Measurements from ENCODE around the gene TIMM10.

TIMM10 gene

GRCh38 chr11:57480409-57481137 is 50.0 kb downstream of the TIMM10 start:
- peak; percentile 88 for DNase-seq (ENCODE audit: low spot score)

DNA sequence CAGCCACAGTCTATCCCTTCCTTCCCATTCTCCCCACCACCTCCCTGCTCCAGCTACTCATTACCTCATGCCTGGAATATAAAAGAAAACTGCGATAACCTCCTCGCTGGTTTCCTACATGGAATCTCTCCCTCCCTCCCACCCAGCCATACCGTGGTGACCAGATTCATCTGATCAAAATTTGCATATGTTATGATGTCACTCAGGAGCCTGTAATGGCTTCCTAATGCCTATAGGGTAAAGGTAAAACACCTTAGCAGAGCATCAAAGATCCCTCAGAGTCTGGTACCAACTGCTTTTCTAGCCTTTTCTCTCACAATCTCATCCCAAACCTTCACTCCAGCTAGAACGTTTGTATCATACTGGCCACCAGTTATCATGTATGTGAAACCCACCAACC is 50.6 kb downstream of the TIMM10 start:
- no peak for DNase-seq (ENCODE audit: low spot score)
- TF ChIP-seq, protein P1, sequence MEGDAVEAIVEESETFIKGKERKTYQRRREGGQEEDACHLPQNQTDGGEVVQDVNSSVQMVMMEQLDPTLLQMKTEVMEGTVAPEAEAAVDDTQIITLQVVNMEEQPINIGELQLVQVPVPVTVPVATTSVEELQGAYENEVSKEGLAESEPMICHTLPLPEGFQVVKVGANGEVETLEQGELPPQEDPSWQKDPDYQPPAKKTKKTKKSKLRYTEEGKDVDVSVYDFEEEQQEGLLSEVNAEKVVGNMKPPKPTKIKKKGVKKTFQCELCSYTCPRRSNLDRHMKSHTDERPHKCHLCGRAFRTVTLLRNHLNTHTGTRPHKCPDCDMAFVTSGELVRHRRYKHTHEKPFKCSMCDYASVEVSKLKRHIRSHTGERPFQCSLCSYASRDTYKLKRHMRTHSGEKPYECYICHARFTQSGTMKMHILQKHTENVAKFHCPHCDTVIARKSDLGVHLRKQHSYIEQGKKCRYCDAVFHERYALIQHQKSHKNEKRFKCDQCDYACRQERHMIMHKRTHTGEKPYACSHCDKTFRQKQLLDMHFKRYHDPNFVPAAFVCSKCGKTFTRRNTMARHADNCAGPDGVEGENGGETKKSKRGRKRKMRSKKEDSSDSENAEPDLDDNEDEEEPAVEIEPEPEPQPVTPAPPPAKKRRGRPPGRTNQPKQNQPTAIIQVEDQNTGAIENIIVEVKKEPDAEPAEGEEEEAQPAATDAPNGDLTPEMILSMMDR (IDR thresholded peaks at IDR 0.05; ENCODE audit: extremely low read depth, missing control alignments): no peak

More at GRCh38 chr11:57480409-57481137, 50.0 kb downstream of the TIMM10 start:
- TF ChIP-seq, protein P1 (IDR thresholded peaks at IDR 0.05; ENCODE audit: extremely low read depth, missing control alignments): peak; percentile 62

DNA sequence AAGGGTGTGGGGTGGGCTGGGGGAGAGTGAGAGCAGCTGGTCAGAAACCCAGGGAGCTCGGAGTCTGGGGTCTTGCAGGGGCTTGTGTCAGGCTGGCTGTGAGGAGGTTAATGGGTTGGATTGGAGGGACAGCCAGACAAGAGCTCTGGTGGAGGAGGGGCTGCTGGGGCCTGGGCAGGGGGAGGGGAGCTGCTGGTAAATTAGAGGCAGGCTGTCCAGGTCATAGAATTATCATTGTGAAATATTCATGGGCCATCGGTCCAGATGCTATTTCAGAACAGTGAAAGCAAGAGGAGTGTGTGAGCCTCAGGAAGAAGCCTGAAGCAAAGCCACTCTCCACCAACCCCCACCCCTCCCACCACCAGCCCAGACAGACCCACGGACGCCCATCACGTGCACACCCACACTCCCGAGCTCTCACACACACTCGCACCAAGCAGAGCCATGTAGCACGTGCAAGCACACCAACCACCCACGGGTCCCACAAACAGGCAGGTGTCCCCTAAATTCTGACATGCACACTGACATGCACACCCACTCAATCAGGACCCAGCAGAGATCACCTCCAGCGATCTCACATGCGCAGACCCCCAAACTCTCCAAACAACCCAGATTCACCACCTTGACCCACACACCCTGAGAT is 51.4 kb downstream of the TIMM10 start:
- TF ChIP-seq, protein P1 (IDR thresholded peaks at IDR 0.05; ENCODE audit: extremely low read depth, missing control alignments): no peak
- no peak for DNase-seq (ENCODE audit: low spot score)
